GM12878 (cell line): ENCODE data around the gene CLPX. TPM values are rescaled to one million over a fixed set of nuclear protein-coding genes. Genes with fewer than 3 reads are reported as not detected.

Experiments used
- BCLAF1 ChIP-seq: fragments of 450-650 bp; IDR thresholded peaks from 2 replicates; pipeline ENCODE4 v1.6.1; 2017; ENCODE audit warnings: antibody characterized with exemption, mild to moderate bottlenecking, moderate library complexity
- BHLHE40 ChIP-seq, 2 experiments: fragments of 450-650 bp in 1 of 2; IDR thresholded peaks; 2 replicates each; pipeline ENCODE4 v1.6.1; 2011 to 2017; ENCODE audit warnings: low read depth in 2 of 2, borderline replicate concordance in 1 of 2, improper control_type of control experiment in 1 of 2, low read length in 1 of 2, mild to moderate bottlenecking in 1 of 2
- CEBPZ ChIP-seq: fragments of 150-350 bp; IDR thresholded peaks from 2 replicates; pipeline ENCODE4 v1.6.1; 2016; ENCODE audit warnings: low read depth, low read length
- ETV6 ChIP-seq, 2 experiments: fragments of 450-650 bp in 1 of 2; IDR thresholded peaks in 1 of 2; conservative IDR thresholded peaks in 1 of 2; 2 replicates each; pipeline ENCODE4 v1.6.1; 2014; ENCODE audit warnings: antibody characterized with exemption in 1 of 2, borderline replicate concordance in 1 of 2, low read depth in 1 of 2, mild to moderate bottlenecking in 1 of 2, moderate library complexity in 1 of 2
- MLLT1 ChIP-seq: fragments of 450-650 bp; IDR thresholded peaks from 2 replicates; pipeline ENCODE4 v1.6.1; 2016; ENCODE audit warnings: mild to moderate bottlenecking
- PKNOX1 ChIP-seq: fragments of 450-650 bp; IDR thresholded peaks from 2 replicates; pipeline ENCODE4 v1.6.1; 2016; ENCODE audit warnings: mild to moderate bottlenecking
- POLR2A ChIP-seq: IDR thresholded peaks from 2 replicates; pipeline ENCODE4 v1.6.1; 2011; ENCODE audit warnings: low read depth, mild to moderate bottlenecking, low read length
- POLR2AphosphoS2 ChIP-seq: IDR thresholded peaks from 2 replicates; pipeline ENCODE4 v1.6.1; 2011; ENCODE audit warnings: low read depth, mild to moderate bottlenecking, low read length, improper control_type of control experiment, moderate library complexity
- RAD21 ChIP-seq: IDR thresholded peaks from 2 replicates; pipeline ENCODE4 v1.6.1; 2011; ENCODE audit warnings: mild to moderate bottlenecking, low read depth, low read length, moderate library complexity; ENCODE audit not compliant: insufficient read depth
- REST ChIP-seq: IDR thresholded peaks from 2 replicates; pipeline ENCODE4 v1.6.1; 2012; ENCODE audit warnings: mild to moderate bottlenecking, low read depth, low read length
- SREBF2 ChIP-seq: IDR thresholded peaks from 2 replicates; pipeline ENCODE4 v1.6.1; 2012; ENCODE audit warnings: mild to moderate bottlenecking, low read length
- STAT1 ChIP-seq: fragments of 450-650 bp; conservative IDR thresholded peaks from 2 replicates; pipeline ENCODE4 v1.6.1; 2014; ENCODE audit warnings: antibody characterized with exemption, mild to moderate bottlenecking
- SUPT20H ChIP-seq: IDR thresholded peaks from 2 replicates; pipeline ENCODE4 v1.6.1; 2011; ENCODE audit warnings: low read depth, mild to moderate bottlenecking, low read length, moderate library complexity, borderline replicate concordance; ENCODE audit not compliant: control insufficient read depth
- ZNF217 ChIP-seq: fragments of 450-650 bp; IDR thresholded peaks from 2 replicates; pipeline ENCODE4 v1.6.1; 2017; ENCODE audit warnings: antibody characterized with exemption, mild to moderate bottlenecking
- polyA plus RNA-seq, 11 experiments: library from polyadenylated mRNA; depleted of rRNA in 4 of 11; unstranded in 6 of 11; stranded (reverse) in 5 of 11; fragments of >200 nt; fragmentation: Nextera tagmentation in 4 of 11; fragmentation: Illumina TruSeq in 1 of 11; extraction: Ambion mirVana in 4 of 11; extraction: Trizol in 1 of 11; gene quantifications; 1 replicate in 1 of 11; 2 replicates in 10 of 11; pipeline versions ENCODE4 v1.2.1 to v1.2.3, GENCODE V29; 2011 to 2016; ENCODE audit warnings: inconsistent platforms in 2 of 11, missing spikeins in 2 of 11, low read depth in 1 of 11
- total RNA-seq, 4 experiments: library from RNA; depleted of rRNA in 3 of 4; stranded (reverse); fragments of >200 nt in 3 of 4; fragmentation: Illumina TruSeq in 1 of 4; extraction: Trizol in 1 of 4; gene quantifications; 2 replicates each; pipeline versions ENCODE4 v1.2.1 to v1.2.3, GENCODE V29; 2013 to 2021

The CLPX gene
- total and polyA plus RNA-seq, 10 of the 15 experiments (the other 5 are each of a cell fraction or from before 2014, with no cell fraction given) = 10.1 to 57.4 (median 31.3) TPM

GRCh38 chr15:65133548-65134200 is 51.5 kb downstream of the CLPX start, which contains the start of gene PDCD7 (continued):
- TF ChIP-seq REST (0 out of 2 replicates have a peak, but pooled peaks have one; percentile 26), BHLHE40 (IDR thresholded peaks at IDR 0.05; ENCODE audit: borderline replicate concordance in 1 of 2, low read depth in 2 of 2, low read length in 1 of 2) (peak in 1 of 2 experiments; percentile 8; a peak in 1 of 4 replicates), MLLT1 (0 out of 2 replicates have a peak, but pooled peaks have one; percentile 59), ETV6 (conservative IDR thresholded peaks at IDR 0.05 in 1 of 2, IDR thresholded peaks at IDR 0.05 in 1 of 2; ENCODE audit: borderline replicate concordance in 1 of 2, low read depth in 1 of 2) (no peak), BCLAF1 (no peak), ZNF217 (no peak), POLR2A (peak; percentile 93), RAD21 (no peak), POLR2AphosphoS2 (peak; percentile 93; the same call in 1 of the 2 replicates), PKNOX1 (peak; percentile 81), CEBPZ (peak; percentile 18; the same call in 1 of the 2 replicates), SUPT20H (no peak), SREBF2 (no peak), STAT1 (no peak)
